ENCODE data around the gene CARHSP1. TPM values are rescaled to one million over a fixed set of nuclear protein-coding genes. Genes with fewer than 3 reads are reported as not detected.

Gene CARHSP1
- total RNA-seq = 95.0 TPM

GRCh38 chr16:8868416-8869211 lies at the start of gene CARHSP1:
Gene CARHSP1, minus strand, starts transcription at chr16:8869006. Its CDS starts 9,678 bp downstream, at chr16:8859328.

GRCh38 chr16:8882041-8882617 lies 13.3 kb upstream of the CARHSP1 start, which contains the start of gene LITAFD:
Gene LITAFD, plus strand, starts transcription at chr16:8882351. Its CDS starts 2,005 bp downstream, at chr16:8884356.

Other genes with a start within 250 kb of the CARHSP1 start
- gene METTL22, start 247.3 kb downstream of the CARHSP1 start, total RNA-seq = 17.5 TPM
- 211 TPM for gene ABAT, start 194.4 kb downstream of the CARHSP1 start, total RNA-seq
- gene TMEM186, start 71.4 kb downstream of the CARHSP1 start, total RNA-seq = 8.5 TPM
- gene PMM2, start 71.2 kb downstream of the CARHSP1 start, total RNA-seq = 8.1 TPM
- gene LITAFD, start 13.3 kb upstream of the CARHSP1 start, total RNA-seq = not detected
- 106 TPM for gene USP7, start 94.9 kb upstream of the CARHSP1 start, total RNA-seq
- gene HAPSTR1, start 222.6 kb upstream of the CARHSP1 start, total RNA-seq = 112 TPM

All from diencephalon (tissue), 1 donor.